Keratinocyte (primary cell): Measurements from ENCODE around the gene ANTKMT.

ENCODE experiments used
- EZH2 ChIP-seq: IDR thresholded peaks from one replicate; pipeline ENCODE4 v1.6.1; 2012; ENCODE audit warnings: inconsistent platforms, mild to moderate bottlenecking, low read length, moderate library complexity
- TF ChIP-seq, protein P1 (sequence below), 3 experiments: IDR thresholded peaks in 1 of 3; conservative IDR thresholded peaks in 1 of 3; optimal IDR thresholded peaks in 1 of 3; 2 replicates in 2 of 3; 3 replicates in 1 of 3; pipeline versions ENCODE3 to v1.5.1; 2011; ENCODE audit warnings: low read length in 3 of 3, mild to moderate bottlenecking in 3 of 3, moderate library complexity in 2 of 3, control low read depth in 1 of 3, inconsistent platforms in 1 of 3; ENCODE audit not compliant: insufficient read depth in 2 of 3; ENCODE audit errors: extremely low read depth in 1 of 3

DNA sequence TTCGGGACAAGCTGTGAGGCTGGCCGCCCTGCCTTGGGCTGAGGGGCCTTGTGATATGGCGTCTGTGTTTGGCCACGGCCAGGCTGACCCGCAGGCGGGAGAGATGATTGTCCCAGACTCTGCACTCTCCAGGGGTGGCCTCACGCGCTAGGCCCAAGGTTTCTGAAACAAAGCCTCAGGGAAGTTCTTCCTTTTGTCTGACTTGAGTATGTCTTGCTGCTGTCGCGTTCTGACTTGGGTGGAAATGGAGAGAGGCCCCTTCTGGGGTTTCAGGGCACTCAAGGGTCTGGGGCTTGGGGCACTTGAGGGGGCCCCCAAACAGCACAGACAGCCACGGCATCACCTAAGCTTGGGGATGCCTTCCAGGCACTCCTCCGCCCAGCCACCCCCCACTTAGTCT lies 9.9 kb upstream of the ANTKMT start:
- TF ChIP-seq, protein P1, sequence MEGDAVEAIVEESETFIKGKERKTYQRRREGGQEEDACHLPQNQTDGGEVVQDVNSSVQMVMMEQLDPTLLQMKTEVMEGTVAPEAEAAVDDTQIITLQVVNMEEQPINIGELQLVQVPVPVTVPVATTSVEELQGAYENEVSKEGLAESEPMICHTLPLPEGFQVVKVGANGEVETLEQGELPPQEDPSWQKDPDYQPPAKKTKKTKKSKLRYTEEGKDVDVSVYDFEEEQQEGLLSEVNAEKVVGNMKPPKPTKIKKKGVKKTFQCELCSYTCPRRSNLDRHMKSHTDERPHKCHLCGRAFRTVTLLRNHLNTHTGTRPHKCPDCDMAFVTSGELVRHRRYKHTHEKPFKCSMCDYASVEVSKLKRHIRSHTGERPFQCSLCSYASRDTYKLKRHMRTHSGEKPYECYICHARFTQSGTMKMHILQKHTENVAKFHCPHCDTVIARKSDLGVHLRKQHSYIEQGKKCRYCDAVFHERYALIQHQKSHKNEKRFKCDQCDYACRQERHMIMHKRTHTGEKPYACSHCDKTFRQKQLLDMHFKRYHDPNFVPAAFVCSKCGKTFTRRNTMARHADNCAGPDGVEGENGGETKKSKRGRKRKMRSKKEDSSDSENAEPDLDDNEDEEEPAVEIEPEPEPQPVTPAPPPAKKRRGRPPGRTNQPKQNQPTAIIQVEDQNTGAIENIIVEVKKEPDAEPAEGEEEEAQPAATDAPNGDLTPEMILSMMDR (optimal IDR thresholded peaks at IDR 0.05 in 1 of 3, IDR thresholded peaks at IDR 0.05 in 1 of 3, conservative IDR thresholded peaks at IDR 0.05 in 1 of 3; ENCODE audit: extremely low read depth in 1 of 3, insufficient read depth in 2 of 3, low read length in 3 of 3): no peak
- TF ChIP-seq EZH2: no peak
